GM18907 (cell line): ENCODE measurements around the gene OIP5.
"Not testable (repeated sequence)": the region's sequence is repeated elsewhere in the genome, so short reads cannot be mapped to it uniquely, and the experiment has no call there.

Source experiments
- ATAC-seq: cut with Tn5 transposase; IDR thresholded peaks from one replicate; pipeline ENCODE4 v1.9.1; 2021; ENCODE audit warnings: mild to moderate bottlenecking, moderate library complexity; ENCODE audit not compliant: unreplicated experiment

Gene OIP5

GRCh38 chr15:41262571-41262970, 69.8 kb downstream of the OIP5 start:
- ATAC-seq, result no peak

- ATAC-seq, result not testable (repeated sequence)
Observed at GRCh38 chr15:41260924-41261323, 71.5 kb downstream of the OIP5 start.

- ATAC-seq, result no peak
Observed at GRCh38 chr15:41259546-41260189, 72.7 kb downstream of the OIP5 start.
